NOMO-1 treated with DMSO at 0.1 percent for 48 hours (cell line): ENCODE results near the gene NPTXR.

Experiments used
- DNase-seq: peaks from one replicate; lab custom pipeline; 2025; ENCODE audit not compliant: unreplicated experiment; lab: John Stamatoyannopoulos, UW

NPTXR gene

DNA sequence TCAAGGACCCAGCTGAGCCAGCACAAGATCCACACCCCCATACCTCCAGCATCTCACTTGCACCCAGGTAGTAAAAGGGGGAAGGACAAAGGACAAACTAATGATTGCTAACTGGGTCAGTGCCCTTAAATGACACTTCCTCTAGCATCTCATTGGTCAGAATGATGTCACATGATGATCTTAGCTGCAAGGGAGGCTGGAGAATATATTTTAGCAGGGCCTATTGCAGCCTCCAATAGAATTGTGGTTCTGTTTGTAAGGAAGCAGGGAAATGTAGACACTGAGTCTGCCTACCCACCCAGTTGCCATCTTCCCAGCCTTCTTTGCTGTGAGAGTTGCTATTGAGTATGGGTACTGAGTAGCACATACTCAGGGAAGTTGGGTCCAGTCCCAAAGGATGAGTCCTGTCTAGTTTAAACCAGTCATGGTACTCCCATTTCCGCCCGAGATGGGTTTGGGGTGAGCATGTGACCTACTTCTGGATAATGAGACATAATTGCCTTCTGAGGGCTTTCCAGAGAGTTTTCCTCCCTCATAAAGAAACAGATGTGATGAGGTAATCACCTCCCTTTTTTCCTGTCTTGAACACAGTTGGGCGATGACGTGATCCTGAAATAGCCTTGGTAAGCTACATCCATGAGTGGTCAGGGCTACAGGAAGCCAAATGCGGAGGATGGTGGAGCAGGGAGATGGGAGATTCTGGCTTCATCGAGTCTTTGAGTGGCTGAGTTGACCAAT, 44.4 kb downstream of the NPTXR start:
- DNase-seq, result no peak

DNA sequence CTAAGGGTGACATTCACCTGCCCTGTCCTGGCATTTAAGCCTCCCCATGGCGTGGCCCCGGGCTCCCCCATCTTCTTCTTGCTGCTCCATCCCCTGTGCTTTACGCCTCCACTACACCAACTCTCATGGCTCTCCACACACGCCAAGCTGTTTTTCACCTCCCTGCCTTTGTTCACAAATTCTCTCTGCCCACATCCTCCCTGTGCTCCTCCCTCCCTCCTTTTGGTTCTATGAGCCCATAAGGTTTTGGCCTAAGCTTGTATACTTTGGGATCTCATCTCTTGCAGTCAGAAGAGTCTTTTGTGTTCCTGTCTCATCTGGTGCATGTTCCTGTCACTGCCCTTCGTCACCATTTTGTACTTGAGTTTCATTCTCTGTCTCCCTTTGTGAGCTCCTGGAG, 45.3 kb downstream of the NPTXR start:
- DNase-seq, result no peak

DNA sequence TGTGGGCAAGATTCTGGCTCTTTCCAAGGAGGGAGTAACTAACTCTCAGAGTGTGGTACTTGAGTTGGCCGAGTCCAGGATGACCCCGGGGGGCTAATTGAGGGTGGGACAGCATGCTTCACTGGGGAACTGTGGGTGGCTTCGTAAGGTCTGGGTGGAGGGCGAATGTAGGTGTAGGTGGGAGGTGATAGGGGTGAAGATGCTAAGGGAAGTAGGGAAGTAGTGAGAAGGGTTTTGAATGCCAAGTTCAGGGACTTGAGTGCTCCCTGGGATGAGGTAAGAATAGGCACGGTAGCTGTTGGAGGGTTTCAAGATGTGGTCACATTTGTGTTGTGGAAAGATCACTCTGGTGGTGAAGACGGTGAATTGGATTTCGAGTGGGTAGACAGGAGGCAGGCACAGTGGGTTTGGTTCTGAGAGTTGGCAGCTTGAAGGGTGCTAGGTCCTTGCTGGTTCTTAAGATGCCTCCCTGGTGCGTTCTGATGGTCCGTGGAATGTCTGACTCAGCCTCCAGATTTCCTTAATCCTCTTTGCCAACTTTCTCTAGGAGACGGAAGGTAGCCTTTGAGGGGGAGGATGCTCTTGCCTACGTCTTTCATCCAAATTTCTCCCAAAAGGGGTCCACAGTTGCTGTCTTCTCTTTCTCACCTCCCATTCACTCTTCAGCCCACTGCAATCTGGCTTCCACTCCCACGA, 47.4 kb downstream of the NPTXR start:
- DNase-seq, result no peak

DNA sequence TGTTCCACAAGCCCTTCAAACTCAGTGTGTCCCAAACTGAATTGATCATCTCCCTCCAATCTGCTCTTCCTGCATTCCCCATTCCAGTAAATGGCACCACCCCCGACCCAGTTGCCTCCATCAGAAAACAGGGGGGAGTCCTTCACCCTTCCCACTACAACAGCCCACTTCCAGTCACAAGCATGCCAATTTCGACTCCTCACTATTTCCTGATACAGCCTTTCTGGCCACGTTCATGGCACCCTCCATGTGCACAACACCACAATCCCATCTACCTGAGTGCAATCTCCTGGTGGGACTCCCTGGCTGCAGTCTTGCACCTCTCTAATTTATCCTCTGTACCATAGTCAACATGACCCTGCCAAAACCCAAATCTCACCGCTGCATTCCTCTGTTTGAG, 48.3 kb downstream of the NPTXR start:
- no peak for DNase-seq

DNA sequence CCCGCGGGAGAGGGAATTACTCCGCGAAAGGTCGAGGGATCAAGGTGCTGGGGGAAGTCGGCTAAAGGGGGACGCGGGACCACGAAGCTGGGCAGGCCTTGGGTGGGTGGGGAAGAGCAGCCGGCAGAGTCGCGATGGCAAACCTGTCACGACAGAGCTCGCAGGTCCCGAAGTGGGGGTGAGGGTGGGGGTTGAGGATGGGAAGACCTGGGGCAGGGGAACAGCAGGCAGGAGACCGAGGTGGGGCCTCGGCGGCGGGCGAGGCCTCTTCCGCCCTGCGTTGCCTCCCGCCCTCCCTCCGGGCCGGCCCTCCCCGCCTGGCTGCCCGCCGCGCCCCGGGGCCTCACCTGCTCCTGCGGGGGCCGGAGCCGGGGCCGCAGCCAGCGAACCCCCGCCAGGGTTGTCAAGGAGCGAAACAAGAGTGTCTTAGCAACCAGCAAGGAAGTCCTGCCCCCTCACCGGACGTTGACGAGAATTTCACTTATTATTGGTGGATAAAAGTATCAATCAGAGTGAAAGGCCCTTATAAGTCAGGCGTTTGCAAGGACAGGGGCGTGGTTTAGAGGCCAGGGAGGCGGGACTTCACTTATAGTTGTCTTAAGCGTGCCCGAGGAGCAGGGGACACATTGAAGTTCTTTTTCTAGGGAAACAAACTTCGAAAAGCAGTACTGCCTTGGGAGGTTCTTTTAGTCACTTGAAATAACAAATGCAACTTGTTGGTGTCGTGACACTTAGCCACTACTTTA, 49.9 kb downstream of the NPTXR start, which contains the start of gene DNAL4:
Gene DNAL4 (minus strand): TSS at position 423 of the 746 bp plus-strand sequence. CDS start 11,412 bp downstream, outside the sequence.
- DNase-seq, result peak; percentile 97

DNA sequence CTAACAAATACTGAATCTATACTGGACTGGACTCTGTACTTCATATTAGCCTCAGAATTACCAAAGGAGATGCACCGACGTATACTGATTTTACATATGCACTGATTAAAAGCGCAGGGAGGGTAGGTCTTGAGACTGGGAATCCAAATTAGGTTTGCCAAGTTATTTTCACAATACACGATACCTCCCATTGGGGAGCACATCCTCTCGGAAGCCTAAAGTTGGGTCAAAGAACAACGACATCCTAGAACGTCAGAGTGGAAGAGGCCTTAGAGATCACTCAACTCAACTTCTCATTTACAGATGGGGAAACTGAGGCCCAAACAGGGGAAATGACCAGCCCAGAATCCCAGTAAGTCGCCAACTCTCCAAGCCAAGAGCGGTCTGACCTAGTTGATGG, 50.5 kb downstream of the NPTXR start:
- DNase-seq, result no peak

DNA sequence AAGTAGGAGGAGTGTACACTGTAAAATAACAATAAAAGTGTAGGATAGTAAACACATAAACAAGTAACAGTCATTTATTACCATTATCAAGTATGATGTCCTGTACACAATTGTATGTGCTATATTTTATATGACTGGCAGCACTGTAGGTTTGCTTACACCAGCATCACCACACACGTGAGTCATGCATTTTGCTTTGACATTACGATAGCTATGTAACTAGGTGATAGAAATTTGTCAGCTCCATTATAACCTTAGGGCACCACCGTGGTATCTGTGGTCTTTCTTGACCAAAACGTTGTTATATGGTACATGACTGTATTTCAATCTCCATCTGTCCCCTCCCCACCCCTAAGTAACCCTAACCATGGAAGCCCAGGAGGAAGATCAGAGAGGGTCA, 51.0 kb downstream of the NPTXR start:
- no peak for DNase-seq

DNA sequence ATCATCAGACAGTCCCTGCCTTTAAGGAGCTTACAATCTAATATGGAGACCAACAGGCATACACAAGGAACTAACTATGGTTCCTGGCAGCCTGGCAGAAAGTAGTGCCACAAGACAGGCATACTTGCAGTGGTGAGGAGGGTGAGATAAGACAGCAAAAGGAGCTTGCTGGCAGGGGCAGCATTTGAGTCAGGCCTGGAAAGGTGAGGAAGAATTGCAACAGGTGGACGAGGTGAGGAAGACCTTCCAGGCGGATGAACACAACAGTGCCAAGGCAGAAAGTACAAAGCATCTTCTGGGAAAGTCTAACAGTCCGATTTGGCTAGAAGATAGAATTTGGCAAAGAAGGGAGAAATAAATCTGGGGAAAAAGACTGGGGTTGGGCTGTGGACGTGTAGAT, 54.2 kb downstream of the NPTXR start:
- no peak for DNase-seq

DNA sequence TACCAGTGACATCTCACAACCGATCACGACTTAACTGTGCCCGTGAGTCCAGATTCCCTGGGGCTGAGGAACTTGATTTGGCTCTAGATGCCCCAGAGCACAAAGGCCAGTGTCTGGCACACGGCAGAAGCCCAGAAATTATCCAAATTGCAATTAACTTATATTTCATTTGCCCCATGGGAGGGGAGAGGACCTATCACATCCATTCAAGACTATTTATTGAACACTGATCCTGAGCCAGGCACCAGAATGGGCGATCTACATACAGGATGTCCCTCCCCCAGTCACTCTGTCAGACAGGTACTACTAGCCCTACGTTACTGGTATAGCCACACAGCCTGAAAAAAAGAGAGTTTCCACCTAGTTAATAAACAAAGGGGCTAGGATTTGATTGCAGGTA, 55.0 kb downstream of the NPTXR start:
- no peak for DNase-seq

DNA sequence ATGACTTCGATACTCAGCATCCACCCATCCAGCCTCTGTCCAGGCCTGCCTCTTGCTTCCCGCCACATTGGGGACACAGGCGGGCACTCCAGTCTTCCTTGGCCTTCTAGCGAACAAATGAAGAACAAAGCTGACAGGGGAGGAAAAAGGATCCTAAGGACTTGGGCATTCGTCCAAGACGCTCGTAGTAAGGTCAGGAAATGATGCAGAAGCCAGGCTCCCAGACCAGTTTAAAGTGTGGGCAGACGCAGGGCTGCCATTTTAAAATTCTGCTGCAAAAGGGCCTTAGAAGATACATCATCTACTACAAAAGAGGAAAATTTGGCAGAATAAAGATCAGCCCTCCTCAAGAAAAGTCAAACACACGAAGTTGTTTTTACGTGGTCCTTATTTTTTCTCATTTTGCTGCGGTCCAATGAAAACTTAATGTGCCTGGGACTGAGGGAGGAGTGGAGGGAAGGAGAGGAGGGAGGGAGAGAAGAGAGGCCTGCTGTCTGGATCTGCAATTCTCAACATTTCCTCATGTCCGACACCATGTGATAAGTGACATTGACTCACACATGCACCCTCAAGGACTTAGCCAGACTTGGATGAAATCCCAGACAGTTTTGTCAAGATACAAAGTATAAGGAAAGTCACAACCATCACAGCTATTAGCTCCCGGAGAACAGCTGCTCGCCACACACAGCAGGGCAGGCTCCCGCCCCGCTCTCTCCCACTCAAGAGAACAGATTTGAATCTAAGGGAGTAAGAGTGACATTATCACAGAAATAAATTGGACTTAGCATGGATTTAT, 55.6 kb downstream of the NPTXR start:
- no peak for DNase-seq

DNA sequence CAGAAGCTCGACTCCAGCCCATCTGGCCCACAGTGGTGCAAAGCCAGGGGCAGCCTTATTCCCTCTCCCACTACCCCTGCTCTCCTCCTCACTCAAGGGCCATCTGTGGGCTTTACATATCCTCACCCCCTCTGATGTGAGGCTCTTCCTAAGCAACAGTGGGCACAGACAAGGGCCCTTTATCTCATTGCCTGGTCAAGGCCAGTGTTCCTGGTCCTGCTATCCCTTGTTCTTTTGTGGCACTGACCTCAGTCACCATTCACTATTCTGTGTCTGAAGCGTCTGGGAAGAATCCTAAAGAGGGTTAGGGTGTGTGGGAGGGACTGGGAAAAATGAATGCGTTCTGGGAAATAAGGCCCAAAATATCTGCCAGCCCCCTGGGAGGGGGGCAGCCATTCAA, 57.2 kb downstream of the NPTXR start:
- DNase-seq, result no peak

DNA sequence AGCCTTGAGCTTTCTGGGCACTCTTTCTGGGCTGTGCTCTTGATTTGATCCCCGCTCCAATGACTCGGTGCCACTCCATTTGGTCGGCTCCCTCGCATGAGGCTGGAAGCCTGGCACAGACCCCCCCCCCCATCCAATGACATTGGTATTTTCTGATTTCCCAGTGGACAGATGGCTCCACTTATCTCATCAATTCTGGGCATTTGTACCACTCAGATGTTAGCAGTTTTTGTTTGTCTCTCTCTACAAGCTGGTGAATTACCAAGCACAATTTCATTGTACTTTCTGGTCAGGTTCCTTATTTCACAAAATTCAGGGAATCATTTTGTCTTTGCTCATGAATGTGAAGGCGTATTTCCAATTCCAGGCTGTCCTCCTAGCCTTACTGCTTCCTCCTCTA, 59.0 kb downstream of the NPTXR start:
- DNase-seq, result no peak

DNA sequence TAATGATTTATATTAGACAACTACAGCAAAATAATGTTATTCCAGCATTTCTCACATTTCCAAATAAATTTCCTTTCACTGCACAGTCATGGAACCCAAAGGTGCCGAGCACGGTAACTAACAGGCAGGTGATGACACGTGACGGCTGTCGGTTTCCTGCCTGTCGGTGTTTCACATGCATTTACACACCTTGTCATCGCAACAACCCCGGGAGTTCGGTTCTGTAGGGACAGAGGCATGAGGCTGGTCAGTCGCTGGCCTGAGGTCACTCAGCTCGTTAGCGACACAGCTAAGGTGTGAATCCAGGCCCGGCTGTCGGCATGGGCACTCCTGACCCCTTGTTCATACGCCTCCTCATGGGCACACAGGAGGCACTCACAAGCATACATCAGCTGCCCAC, 59.8 kb downstream of the NPTXR start:
- DNase-seq, result no peak

DNA sequence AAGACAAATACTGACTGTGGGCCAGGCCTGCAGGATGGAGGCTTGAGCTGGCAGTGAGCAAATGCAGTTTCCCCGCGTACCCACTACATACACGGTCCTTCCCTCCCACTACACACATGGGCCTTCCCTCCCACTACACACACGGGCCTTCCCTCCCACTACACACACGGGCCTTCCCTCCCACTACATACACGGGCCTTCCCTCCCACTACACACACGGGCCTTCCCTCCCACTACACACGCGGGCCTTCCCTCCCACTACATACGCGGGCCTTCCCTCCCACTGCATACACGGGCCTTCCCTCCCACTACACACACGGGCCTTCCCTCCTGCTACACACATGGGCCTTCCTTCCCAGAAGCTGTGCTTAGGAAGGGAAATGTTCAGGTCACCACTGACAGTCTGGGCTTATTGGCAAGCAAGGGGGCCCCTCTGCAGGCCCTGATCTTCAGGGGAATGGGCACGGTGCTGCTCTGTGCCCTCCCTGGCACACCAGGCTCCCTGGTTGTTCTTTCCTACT, 60.7 kb downstream of the NPTXR start:
- DNase-seq, result no peak

DNA sequence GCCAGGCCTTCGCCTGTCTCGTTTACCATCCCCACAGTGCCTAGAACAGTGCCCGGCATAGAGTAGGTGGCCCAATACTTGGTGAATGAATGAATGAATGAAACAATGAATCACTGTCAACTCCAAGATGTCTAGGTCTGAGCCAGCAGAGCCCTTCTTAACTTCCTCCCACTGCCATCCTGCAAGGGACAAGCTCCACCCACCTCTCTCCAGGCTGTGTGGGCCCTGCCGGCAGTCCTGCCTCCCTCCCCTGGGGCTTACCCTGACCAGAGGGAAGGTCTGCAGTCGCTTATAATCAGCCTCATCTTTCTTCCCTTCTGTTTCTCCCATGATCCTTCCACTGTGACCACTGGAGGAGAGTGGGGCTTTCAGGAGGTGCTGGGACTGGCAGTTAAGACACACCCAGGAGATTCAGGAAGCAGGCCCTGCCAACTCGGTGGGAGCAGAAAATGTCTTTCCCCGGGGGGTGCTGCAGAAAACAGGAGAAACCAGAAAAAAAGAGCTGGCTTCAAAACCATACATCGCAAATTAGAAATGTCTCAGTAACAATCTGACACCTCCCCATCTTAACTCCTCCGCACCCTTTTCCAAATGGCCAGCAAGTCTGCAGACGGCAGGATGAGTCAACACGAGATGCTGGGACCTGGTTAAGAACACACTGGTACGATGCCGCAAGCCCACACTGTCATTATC, 61.3 kb downstream of the NPTXR start:
- peak; percentile 31 for DNase-seq

DNA sequence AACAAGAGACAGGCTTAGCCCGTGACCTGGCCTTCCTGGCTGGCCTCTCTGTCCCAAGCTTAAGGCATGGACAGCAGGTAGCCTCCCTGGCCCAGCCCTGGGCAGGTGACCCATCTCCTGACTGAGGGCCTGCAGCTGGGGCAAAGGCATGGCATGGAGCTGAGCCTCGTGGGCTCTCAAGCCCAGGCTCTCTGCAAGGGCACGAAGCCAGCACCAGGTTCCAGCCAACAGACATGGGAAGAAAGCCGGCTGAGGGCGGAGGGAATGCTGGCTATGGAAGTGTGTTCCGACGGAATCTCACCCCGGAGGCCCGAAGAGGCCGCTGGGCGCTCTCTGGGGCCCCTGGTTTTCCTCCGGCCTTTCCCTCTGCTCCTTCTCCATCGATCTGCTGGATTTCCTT, 62.8 kb downstream of the NPTXR start:
- DNase-seq, result no peak

DNA sequence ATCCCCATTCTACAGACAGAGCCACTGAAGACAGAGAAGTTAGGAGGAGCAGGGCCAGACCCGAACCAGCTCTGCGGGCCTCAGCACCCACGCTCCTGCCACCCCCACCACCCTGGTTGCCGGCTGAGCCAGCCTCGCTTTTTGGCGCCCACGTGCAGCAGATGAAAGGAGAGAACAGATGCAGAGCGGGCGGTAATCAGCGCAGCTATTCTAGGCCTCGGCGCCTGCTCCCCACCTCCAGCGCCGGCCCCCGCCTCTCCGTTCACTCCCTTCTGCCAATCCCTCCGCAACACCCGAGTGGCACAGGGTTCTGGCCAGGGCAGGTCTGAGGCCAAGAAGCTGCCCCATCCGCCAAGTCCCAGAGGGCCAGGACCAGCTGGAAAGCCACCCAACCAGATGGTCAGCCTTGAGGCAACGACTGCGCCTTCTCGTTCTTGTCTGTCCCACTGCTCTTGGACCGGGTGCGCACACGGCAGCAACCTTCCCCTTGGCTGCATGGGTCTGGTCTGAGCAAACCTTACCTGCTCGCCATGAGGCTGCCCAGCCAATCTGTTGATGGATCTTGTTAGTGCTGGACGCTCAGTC, 66.6 kb downstream of the NPTXR start:
- DNase-seq, result no peak

DNA sequence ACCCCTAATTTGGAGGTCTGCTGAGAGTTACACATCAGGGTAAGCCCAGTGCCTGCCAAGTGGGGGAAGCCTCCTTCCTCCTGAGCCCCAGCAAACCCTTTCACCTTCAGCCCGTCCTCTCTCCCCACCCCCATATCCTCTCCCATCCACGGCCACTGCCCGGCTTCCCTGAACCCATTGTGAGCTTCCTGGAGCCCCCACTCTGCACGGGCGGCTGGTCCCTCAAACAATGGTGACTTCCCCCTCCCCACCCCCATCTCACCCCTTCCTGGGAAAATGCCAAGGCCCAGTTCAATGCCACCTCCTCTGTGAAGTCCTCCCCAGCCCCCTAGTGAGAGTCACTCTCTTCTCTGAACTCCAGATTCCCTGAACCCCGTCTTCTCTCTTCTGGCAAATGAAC, 67.7 kb downstream of the NPTXR start:
- no peak for DNase-seq

DNA sequence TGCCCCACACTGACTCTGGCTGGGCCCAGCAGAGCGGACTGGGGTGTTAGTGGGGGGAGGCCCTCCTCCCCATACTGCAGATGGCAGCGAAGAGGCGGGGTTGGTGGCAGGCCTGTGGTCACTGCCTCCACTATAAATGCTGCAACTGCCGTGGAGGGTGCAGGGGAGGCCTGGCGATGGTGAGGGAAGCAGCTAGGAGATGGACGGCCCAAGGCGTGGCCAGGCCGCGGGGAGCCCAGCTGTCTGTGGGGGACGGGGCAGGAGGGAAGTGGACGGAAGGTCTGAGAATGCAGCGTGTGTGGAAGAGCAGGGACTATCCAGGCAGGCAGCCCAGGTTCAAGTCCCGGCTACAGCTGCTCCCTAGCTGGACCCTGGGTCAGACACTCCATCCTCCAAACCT, 68.2 kb downstream of the NPTXR start:
- DNase-seq, result no peak
